ENCODE results near the gene AP4B1.

The AP4B1 gene

DNA sequence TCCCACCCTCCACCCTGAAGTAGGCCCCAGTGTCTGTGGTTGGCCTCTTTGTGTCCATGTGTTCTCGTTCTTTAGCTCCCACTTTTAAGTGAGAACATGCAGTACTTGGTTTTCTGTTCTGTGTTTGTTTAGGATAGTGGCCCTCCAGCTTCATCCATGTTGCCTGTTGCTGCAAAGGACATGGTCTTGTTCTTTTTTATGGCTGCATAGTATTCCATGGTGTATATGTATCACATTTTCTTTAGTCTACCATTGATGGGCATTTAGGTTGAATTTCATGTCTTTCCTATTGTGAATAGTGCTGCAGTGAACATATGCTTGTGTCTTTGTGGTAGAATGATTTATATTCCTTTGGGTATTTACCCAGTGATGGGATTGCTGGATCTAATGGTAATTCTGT is 30.6 kb upstream of the AP4B1 start:
- no peak overlapping the region for H3K4me3 ChIP-seq (replicated peaks; ENCODE audit: insufficient read depth, low read length)

DNA sequence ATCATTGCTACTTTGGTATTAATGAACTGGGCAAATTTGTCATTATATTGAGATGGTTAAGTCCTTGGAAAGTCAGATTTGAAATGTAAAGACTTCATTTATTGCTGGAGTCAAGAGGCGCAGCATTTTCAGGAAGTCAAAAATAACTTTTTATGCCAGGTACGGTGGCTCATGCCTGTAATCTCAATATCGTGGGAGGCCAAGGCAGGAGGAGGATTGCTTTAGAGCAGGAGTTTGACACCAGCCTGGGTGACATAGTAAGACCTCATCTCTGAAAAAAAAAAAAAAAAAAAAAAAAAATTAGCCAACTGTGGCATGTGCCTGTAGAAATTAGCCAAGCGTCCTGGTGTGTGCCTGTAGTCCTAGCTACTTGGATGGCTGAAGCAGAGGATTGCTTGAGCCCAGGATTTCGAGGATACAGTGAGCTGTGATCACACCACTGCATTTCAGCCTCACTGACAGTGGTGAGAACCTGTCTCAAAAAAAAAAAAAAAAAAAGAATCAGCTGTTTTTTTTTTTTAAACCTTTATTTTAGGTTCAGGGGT is 30.0 kb upstream of the AP4B1 start:
- DNase-seq (ENCODE audit: low read depth in 1 of 2, low spot score in 1 of 2), result no peak
- Histone ChIP-seq H3K27me3 (ENCODE audit: insufficient read depth, poor library complexity, severe bottlenecking) (no peaks in the 10 kb centered on the region), H3K27ac (replicated peaks) (peak overlapping the region; percentile 99), H3K4me3 (replicated peaks; ENCODE audit: insufficient read depth, low read length) (no peak overlapping the region)
- TF ChIP-seq, protein P1, sequence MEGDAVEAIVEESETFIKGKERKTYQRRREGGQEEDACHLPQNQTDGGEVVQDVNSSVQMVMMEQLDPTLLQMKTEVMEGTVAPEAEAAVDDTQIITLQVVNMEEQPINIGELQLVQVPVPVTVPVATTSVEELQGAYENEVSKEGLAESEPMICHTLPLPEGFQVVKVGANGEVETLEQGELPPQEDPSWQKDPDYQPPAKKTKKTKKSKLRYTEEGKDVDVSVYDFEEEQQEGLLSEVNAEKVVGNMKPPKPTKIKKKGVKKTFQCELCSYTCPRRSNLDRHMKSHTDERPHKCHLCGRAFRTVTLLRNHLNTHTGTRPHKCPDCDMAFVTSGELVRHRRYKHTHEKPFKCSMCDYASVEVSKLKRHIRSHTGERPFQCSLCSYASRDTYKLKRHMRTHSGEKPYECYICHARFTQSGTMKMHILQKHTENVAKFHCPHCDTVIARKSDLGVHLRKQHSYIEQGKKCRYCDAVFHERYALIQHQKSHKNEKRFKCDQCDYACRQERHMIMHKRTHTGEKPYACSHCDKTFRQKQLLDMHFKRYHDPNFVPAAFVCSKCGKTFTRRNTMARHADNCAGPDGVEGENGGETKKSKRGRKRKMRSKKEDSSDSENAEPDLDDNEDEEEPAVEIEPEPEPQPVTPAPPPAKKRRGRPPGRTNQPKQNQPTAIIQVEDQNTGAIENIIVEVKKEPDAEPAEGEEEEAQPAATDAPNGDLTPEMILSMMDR (IDR thresholded peaks at IDR 0.05; ENCODE audit: insufficient read depth, low read length), result no peak
- TF ChIP-seq, protein P2, sequence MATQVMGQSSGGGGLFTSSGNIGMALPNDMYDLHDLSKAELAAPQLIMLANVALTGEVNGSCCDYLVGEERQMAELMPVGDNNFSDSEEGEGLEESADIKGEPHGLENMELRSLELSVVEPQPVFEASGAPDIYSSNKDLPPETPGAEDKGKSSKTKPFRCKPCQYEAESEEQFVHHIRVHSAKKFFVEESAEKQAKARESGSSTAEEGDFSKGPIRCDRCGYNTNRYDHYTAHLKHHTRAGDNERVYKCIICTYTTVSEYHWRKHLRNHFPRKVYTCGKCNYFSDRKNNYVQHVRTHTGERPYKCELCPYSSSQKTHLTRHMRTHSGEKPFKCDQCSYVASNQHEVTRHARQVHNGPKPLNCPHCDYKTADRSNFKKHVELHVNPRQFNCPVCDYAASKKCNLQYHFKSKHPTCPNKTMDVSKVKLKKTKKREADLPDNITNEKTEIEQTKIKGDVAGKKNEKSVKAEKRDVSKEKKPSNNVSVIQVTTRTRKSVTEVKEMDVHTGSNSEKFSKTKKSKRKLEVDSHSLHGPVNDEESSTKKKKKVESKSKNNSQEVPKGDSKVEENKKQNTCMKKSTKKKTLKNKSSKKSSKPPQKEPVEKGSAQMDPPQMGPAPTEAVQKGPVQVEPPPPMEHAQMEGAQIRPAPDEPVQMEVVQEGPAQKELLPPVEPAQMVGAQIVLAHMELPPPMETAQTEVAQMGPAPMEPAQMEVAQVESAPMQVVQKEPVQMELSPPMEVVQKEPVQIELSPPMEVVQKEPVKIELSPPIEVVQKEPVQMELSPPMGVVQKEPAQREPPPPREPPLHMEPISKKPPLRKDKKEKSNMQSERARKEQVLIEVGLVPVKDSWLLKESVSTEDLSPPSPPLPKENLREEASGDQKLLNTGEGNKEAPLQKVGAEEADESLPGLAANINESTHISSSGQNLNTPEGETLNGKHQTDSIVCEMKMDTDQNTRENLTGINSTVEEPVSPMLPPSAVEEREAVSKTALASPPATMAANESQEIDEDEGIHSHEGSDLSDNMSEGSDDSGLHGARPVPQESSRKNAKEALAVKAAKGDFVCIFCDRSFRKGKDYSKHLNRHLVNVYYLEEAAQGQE (IDR thresholded peaks at IDR 0.05; ENCODE audit: insufficient replicate concordance, low read depth), result no peak
- peak; percentile 37; the same call in 1 of the 2 replicates for TF ChIP-seq SPI1 (IDR thresholded peaks at IDR 0.05; ENCODE audit: borderline replicate concordance, low read depth)

More for the DNA sequence above, 30.6 kb upstream of the AP4B1 start:
- peak overlapping the region; percentile 32; the same call in 1 of the 2 replicates for H3K27ac ChIP-seq (replicated peaks)
- no peak for DNase-seq (ENCODE audit: low read depth in 1 of 2, low spot score in 1 of 2)
- H3K27me3 ChIP-seq (ENCODE audit: insufficient read depth, poor library complexity, severe bottlenecking), result no peaks in the 10 kb centered on the region
- TF ChIP-seq, protein P2 (IDR thresholded peaks at IDR 0.05; ENCODE audit: insufficient replicate concordance, low read depth), result no peak
- TF ChIP-seq GABPA (IDR thresholded peaks at IDR 0.05; ENCODE audit: low read depth) (no peak), SPI1 (IDR thresholded peaks at IDR 0.05; ENCODE audit: borderline replicate concordance, low read depth) (no peak), POLR2AphosphoS5 (IDR thresholded peaks at IDR 0.05; ENCODE audit: low read depth) (no peak)
- TF ChIP-seq, protein P1 (IDR thresholded peaks at IDR 0.05; ENCODE audit: insufficient read depth, low read length), result no peak

DNA sequence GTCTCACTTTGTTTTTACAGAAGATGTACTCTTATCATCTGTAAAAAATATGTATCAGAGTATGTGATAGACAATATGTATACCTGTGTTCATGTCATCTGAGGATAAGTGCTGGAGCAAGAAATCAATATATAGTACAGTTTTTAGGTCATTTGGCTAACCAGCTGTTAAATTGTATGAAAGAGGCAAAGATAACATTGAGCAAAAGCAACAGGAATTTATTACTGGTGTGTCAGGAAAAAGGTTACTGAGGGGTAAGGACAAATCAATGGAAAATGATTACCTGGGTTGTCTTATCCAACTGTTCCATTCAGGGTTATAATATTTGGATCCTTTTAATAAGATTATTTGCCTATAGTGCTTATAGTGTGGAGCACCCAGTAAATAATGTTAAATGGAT is 29.4 kb upstream of the AP4B1 start:
- no peaks in the 10 kb centered on the region for H3K27me3 ChIP-seq (ENCODE audit: insufficient read depth, poor library complexity, severe bottlenecking)
- H3K4me3 ChIP-seq (replicated peaks; ENCODE audit: insufficient read depth, low read length), result no peak overlapping the region
- peak overlapping the region; percentile 99 for H3K27ac ChIP-seq (replicated peaks)

More for the DNA sequence above, 29.4 kb upstream of the AP4B1 start:
- no peak for DNase-seq (ENCODE audit: low read depth in 1 of 2, low spot score in 1 of 2)
- TF ChIP-seq GABPA (IDR thresholded peaks at IDR 0.05; ENCODE audit: low read depth), result no peak
- TF ChIP-seq, protein P2 (IDR thresholded peaks at IDR 0.05; ENCODE audit: insufficient replicate concordance, low read depth), result no peak
- no peak for TF ChIP-seq SPI1 (IDR thresholded peaks at IDR 0.05; ENCODE audit: borderline replicate concordance, low read depth)
- TF ChIP-seq, protein P1 (IDR thresholded peaks at IDR 0.05; ENCODE audit: insufficient read depth, low read length), result no peak
- no peak for TF ChIP-seq POLR2AphosphoS5 (IDR thresholded peaks at IDR 0.05; ENCODE audit: low read depth)

All from HL-60 (cell line).